Testis (tissue), 3 donors: ENCODE measurements around the gene RIMS3. TPM values are rescaled to one million over a fixed set of nuclear protein-coding genes. Genes with fewer than 3 reads are reported as not detected.

ENCODE experiments used
- DNase-seq: peaks from one replicate; pipeline ENCODE4 v3.0.0-alpha.2; 2019
- H3K27ac ChIP-seq, 2 donors: fragments of 200-600 bp; sonication (generic); one replicate each; pipeline ENCODE4 v1.5.1; 2019
- H3K27me3 ChIP-seq: fragments of 200-600 bp; sonication (generic); one replicate; pipeline ENCODE4 v1.5.1; 2019
- H3K36me3 ChIP-seq: fragments of 200-600 bp; sonication (generic); one replicate; pipeline ENCODE4 v1.5.1; 2017; ENCODE audit warnings: low read depth; ENCODE audit errors: missing control alignments
- H3K4me1 ChIP-seq: fragments of 200-600 bp; sonication (generic); one replicate; pipeline ENCODE4 v1.5.1; 2019
- H3K4me3 ChIP-seq, 2 donors: fragments of 200-600 bp; sonication (generic); one replicate each; pipeline ENCODE4 v1.5.1; 2017 to 2019
- H3K9me3 ChIP-seq: fragments of 200-600 bp; sonication (generic); one replicate; pipeline ENCODE4 v1.5.1; 2017
- POLR2A ChIP-seq: fragments of 450-650 bp; IDR thresholded peaks from one replicate; pipeline ENCODE4 v1.6.1; 2017; ENCODE audit warnings: antibody characterized with exemption, mild to moderate bottlenecking, moderate library complexity
- WGBS, 2 donors: methylation state at CpG; one replicate each; pipeline ENCODE4 v1.1.5; 2018; 5-methylcytosine and 5-hydroxymethylcytosine counted together
- intact Hi-C: fragments of 100-400 bp; cut with DNase I; formaldehyde crosslinking; loops from one replicate; pipeline ENCODE4 v1.15.1; 2023; ENCODE audit warnings: low total_unique reads
- polyA plus RNA-seq: library from polyadenylated mRNA; stranded (reverse); fragments of 350-450 nt; fragmentation: Illumina TruSeq; extraction: RNeasy Lipid Tissue Mini Kit (QIAGEN cat#74804); gene quantifications from one replicate; pipeline ENCODE4 v1.2.3, GENCODE V29; 2014; ENCODE audit warnings: low read depth, low replicate concordance; ENCODE audit not compliant: insufficient read depth
- total RNA-seq, 2 donors: library from RNA; depleted of rRNA; stranded (reverse); fragments of >200 nt; gene quantifications; one replicate each; pipeline ENCODE4 v1.2.3, GENCODE V29; 2016
- TF ChIP-seq, protein P1 (sequence below), 3 experiments: fragments of 450-650 bp in 2 of 3; fragments of 200-600 bp in 1 of 3; sonication (generic) in 1 of 3; IDR thresholded peaks; one replicate each; pipeline ENCODE4 v1.5.1; 2016 to 2019; ENCODE audit warnings: antibody characterized with exemption in 3 of 3, mild to moderate bottlenecking in 2 of 3, moderate library complexity in 1 of 3

Gene RIMS3
- total and polyA plus RNA-seq, 3 donors from 2014 or later, result 4.6 to 9.4 (median 8.3) TPM

DNA sequence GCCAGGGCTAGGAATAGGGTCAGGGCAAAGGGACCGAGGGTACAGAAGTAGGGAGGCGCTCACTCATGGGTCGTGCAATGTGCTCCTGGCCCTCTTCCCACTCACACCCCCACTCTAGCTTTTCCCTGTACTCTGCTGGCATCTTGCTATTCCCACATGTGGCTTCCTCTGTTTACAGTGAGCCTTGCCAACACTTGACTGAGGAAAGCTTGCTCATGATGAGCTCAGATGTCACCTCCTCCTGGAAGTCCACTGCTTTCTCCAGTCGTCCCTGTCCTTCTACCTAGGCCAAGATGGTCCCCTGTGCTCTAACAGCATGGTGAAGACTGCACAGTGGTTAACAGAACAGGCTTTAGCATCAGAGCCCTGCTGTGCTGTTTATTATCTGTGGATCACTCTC is 8.0 kb upstream of the RIMS3 start:
- TF ChIP-seq, protein P1, sequence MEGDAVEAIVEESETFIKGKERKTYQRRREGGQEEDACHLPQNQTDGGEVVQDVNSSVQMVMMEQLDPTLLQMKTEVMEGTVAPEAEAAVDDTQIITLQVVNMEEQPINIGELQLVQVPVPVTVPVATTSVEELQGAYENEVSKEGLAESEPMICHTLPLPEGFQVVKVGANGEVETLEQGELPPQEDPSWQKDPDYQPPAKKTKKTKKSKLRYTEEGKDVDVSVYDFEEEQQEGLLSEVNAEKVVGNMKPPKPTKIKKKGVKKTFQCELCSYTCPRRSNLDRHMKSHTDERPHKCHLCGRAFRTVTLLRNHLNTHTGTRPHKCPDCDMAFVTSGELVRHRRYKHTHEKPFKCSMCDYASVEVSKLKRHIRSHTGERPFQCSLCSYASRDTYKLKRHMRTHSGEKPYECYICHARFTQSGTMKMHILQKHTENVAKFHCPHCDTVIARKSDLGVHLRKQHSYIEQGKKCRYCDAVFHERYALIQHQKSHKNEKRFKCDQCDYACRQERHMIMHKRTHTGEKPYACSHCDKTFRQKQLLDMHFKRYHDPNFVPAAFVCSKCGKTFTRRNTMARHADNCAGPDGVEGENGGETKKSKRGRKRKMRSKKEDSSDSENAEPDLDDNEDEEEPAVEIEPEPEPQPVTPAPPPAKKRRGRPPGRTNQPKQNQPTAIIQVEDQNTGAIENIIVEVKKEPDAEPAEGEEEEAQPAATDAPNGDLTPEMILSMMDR (IDR thresholded peaks at IDR 0.05), result no peak
- TF ChIP-seq POLR2A, result no peak
- H3K4me3 ChIP-seq, result no peak overlapping the region
- H3K36me3 ChIP-seq, result no peaks in the 10 kb centered on the region
- H3K27ac ChIP-seq, result no peak overlapping the region
- no peaks in the 10 kb centered on the region for H3K27me3 ChIP-seq
- no peaks in the 10 kb centered on the region for H3K9me3 ChIP-seq
- DNase-seq, result no peak
- 80 to 83% methylated on average over 4 of the region's 4 CpGs for WGBS, 2 donors
- intact Hi-C loops, result no loop called here
- no peaks in the 10 kb centered on the region for H3K4me1 ChIP-seq

DNA sequence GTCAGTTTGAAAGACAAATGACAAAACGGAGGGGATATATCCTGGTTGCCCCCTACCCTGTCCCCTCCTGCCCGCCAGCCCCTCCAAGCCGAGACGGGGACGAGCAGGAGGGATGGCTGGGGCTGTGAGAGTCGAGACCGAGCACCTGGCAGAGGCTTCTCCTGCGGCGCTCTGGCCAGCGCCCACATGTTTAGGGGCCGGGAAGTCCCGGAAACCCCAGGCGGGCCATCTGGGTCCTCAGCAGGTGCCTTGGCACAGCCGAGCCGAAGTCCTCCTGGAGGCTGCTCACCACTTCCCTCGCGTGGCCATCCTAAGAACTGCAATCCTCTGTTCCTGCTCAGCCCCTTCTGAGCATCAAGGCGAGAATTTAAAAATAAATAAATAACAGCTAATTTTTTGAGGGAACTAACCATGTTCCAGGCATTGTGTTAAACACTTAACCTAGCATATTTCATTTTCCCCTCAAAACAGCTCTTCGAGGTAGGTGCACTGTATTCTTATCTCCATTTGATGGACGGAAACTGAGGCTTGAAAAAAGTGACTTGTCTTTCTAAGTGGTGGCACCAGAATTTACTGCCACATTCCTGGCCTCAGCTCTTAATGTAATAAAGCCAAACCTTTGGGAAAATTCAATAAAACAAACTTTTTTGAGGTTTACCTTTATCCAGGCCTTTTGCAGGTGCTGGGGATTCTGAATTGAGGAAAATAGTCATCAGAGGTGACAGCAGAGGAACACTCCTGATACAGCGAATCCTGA is 3.5 kb upstream of the RIMS3 start:
- Histone ChIP-seq H3K4me1 (peaks cover 6% of the 10 kb centered on the region), H3K9me3 (no peaks in the 10 kb centered on the region), H3K27me3 (no peaks in the 10 kb centered on the region), H3K36me3 (no peaks in the 10 kb centered on the region), H3K4me3 (no peak overlapping the region), H3K27ac (no peak overlapping the region)
- no peak for TF ChIP-seq POLR2A
- TF ChIP-seq, protein P1 (IDR thresholded peaks at IDR 0.05), result peak; percentile 70 to 92 (median 83)
- intact Hi-C loops, result no loop called here
- DNase-seq, result peak; percentile 86
- WGBS, 2 donors, result 10 to 20% methylated on average over 21 of the region's 21 CpGs

DNA sequence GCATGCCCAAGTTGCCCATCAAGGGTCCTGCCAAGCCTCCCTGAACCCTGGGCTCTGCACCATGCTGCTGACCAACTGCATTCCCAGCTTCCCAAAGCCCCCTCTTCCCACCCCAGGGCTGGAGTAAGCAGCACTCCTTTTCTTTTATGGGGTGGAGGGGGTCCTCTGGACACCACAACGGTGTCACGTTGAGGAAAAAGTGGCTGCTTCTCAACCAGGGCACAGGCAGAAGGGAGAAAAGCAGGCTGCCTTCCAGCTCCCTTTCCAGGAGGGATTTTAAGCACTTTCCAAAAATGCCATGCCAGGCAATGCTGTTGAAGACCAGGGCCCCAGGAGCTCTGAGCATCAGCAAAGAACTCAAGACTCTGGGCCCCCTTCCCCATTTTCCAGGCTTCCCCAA is 691 bp downstream of the RIMS3 start:
- WGBS, 2 donors, result 5 to 18% methylated on average over 2 of the region's 2 CpGs

DNA sequence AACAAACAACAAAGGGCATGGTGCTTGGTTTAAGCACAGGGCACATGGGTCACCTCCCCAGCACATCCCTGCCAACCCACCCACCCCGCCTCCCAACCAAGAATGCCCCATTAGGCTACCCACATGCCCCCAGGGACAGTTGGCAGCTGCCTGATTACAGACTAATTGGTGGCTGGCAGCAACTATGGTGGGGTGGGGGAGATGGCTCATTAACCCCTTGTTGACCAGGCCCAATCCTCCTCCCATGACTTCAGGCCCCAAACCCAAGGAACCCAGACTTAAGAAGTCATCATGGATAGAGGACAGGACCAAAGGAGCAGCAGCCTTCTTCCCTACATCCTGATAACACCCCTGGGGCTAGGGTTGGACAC is 1.3 kb downstream of the RIMS3 start:
- no peaks in the 10 kb centered on the region for H3K27me3 ChIP-seq
- no peak for TF ChIP-seq POLR2A
- TF ChIP-seq, protein P1 (IDR thresholded peaks at IDR 0.05), result no peak
- H3K9me3 ChIP-seq, result no peaks in the 10 kb centered on the region
- no peaks in the 10 kb centered on the region for H3K36me3 ChIP-seq
- intact Hi-C loops, result no loop called here
- H3K4me3 ChIP-seq, result no peak overlapping the region
- peaks cover 6% of the 10 kb centered on the region for H3K4me1 ChIP-seq
- DNase-seq, result no peak
- 100% methylated on average over 1 of the region's 1 CpG for whole genome bisulfite sequencing, 2 donors
- no peak overlapping the region for H3K27ac ChIP-seq

More for the DNA sequence above, 691 bp downstream of the RIMS3 start:
- TF ChIP-seq, protein P1 (IDR thresholded peaks at IDR 0.05), result no peak
- TF ChIP-seq POLR2A, result no peak
- Histone ChIP-seq H3K27me3 (no peaks in the 10 kb centered on the region), H3K9me3 (no peaks in the 10 kb centered on the region), H3K27ac (no peak overlapping the region), H3K4me3 (peak overlapping the region; percentile 64 to 65), H3K4me1 (peaks cover 6% of the 10 kb centered on the region), H3K36me3 (no peaks in the 10 kb centered on the region)
- intact Hi-C loops, result no loop called here
- no peak for DNase-seq
